Measurements from ENCODE around the gene PAPSS1.

- TF ChIP-seq CTCF (conservative IDR thresholded peaks at IDR 0.05; ENCODE audit: low read depth in 2 of 2), result no peak
- no peak for TF ChIP-seq EZH2phosphoT487 (IDR thresholded peaks at IDR 0.05; ENCODE audit: unreplicated experiment)
- no peak for TF ChIP-seq POLR2AphosphoS5 (IDR thresholded peaks at IDR 0.05; ENCODE audit: low read depth)
- TF ChIP-seq REST (IDR thresholded peaks at IDR 0.05; ENCODE audit: unreplicated experiment), result no peak
- TF ChIP-seq EZH2 (IDR thresholded peaks at IDR 0.05; ENCODE audit: low read depth, unreplicated experiment), result no peak
- no peak for TF ChIP-seq JUNB (IDR thresholded peaks at IDR 0.05; ENCODE audit: unreplicated experiment)
- no peak for TF ChIP-seq CREB1 (CRISPR knock-in tag; IDR thresholded peaks at IDR 0.05; ENCODE audit: low read depth)
- TF ChIP-seq ETS1 (IDR thresholded peaks at IDR 0.05), result no peak
- TF ChIP-seq ZNF331 (CRISPR knock-in tag; IDR thresholded peaks at IDR 0.05; ENCODE audit: low read depth), result no peak
- no peak for TF ChIP-seq ZNF462 (CRISPR knock-in tag; IDR thresholded peaks at IDR 0.05)
- TF ChIP-seq ZNF114 (CRISPR knock-in tag; IDR thresholded peaks at IDR 0.05), result no peak
These were observed 126.8 kb downstream of the PAPSS1 start for GRCh38 chr4:107593230-107593629.
